IPS-20b (cell line): Measurements from ENCODE around the gene PAGE2B.
"Not testable (repeated sequence)": the region's sequence is repeated elsewhere in the genome, so short reads cannot be mapped to it uniquely, and the experiment has no call there.

Source experiments
- H3K27ac ChIP-seq: one replicate; pipeline ENCODE4 v1.5.1; 2013; ENCODE audit warnings: low read length
- H3K27me3 ChIP-seq: 2 replicates; pipeline ENCODE4 v1.6.1; 2013; ENCODE audit warnings: mild to moderate bottlenecking, low read length, inconsistent platforms; ENCODE audit not compliant: insufficient read depth
- H3K36me3 ChIP-seq: 2 replicates; pipeline ENCODE4 v1.6.1; 2013; ENCODE audit warnings: low read depth, mild to moderate bottlenecking, inconsistent platforms, low read length, moderate library complexity; ENCODE audit not compliant: insufficient read depth
- H3K4me1 ChIP-seq: 2 replicates; pipeline ENCODE4 v1.6.1; 2013; ENCODE audit warnings: mild to moderate bottlenecking, control low read depth, inconsistent platforms, low read length, moderate library complexity; ENCODE audit not compliant: insufficient read depth
- H3K4me3 ChIP-seq: 2 replicates; pipeline ENCODE4 v1.5.1; 2013; ENCODE audit warnings: mild to moderate bottlenecking, low read length, inconsistent platforms
- H3K9ac ChIP-seq: 2 replicates; pipeline ENCODE4 v1.6.1; 2013; ENCODE audit warnings: low read depth, mild to moderate bottlenecking, inconsistent platforms, low read length, moderate library complexity
- H3K9me3 ChIP-seq: 2 replicates; pipeline ENCODE4 v1.6.1; 2013; ENCODE audit warnings: mild to moderate bottlenecking, low read depth, low read length, inconsistent platforms; ENCODE audit not compliant: insufficient read depth

The PAGE2B gene, protein sequence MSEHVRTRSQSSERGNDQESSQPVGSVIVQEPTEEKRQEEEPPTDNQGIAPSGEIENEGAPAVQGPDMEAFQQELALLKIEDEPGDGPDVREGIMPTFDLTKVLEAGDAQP

DNA sequence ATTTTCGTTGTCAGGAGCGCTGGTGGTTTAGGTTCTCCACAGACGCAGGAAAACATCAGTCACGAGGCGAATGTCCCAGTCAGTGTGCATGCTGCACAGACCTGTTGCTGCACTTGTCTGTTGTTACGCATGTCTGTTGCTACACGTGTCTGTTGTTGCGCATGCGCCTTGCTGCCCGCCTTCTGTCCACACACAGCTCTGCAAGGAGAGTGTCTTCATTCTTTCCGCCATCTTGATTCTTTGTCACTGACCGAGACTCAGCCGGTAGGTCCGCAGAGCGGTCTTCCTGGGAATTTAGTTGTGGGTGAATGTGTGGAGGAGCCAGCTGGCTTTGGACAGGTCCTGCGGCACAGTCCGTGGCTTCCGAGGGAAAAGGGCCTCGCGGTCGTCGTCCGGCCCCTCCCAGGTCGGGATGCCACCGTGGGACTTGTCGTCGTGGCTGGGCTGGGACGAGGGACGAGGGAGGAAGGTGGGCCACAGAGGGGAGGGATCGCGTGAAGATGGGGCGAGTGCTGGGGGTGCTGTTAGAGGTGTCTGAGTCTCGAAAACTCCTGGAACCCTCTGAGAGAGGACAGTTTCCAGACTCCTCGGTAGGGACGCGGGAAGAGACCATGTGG, at the start of gene PAGE2B:
TSS of gene PAGE2B (plus strand) at position 180 of the 617 bp plus-strand sequence. CDS start 1,012 bp downstream, outside the sequence.
- no peaks in the 10 kb centered on the region for H3K27me3 ChIP-seq
- no peaks in the 10 kb centered on the region for H3K36me3 ChIP-seq
- no peaks in the 10 kb centered on the region for H3K4me1 ChIP-seq
- no peak within 1 kb of the TSS for H3K4me3 ChIP-seq
- H3K9me3 ChIP-seq = no peaks in the 10 kb centered on the region
- no peak within 1 kb of the TSS for H3K27ac ChIP-seq
- no peak within 1 kb of the TSS for H3K9ac ChIP-seq

DNA sequence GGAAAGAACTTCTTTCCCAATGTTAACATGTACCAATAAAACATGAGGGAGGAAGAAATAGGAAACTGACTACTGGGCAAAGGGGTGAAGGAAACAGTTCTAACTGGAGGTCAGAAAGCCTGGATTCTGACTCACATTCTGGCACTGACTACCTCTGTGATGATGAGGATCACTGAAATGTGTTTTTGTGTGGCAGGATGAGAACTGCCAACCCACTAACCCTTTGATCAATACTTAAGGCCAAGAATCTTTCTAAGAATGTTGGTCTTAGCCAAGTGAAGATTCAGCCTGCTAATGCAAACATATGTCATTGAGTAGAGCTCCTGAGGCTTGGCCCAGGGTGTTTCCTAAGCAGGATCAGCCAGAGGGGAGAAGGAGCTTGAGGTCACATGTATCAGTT, 48.7 kb upstream of the PAGE2B start:
- Histone ChIP-seq H3K4me1 (no peaks in the 10 kb centered on the region), H3K9me3 (no peaks in the 10 kb centered on the region), H3K27me3 (no peaks in the 10 kb centered on the region), H3K36me3 (no peaks in the 10 kb centered on the region), H3K4me3 (no peak overlapping the region), H3K9ac (no peak overlapping the region), H3K27ac (no peak overlapping the region)

DNA sequence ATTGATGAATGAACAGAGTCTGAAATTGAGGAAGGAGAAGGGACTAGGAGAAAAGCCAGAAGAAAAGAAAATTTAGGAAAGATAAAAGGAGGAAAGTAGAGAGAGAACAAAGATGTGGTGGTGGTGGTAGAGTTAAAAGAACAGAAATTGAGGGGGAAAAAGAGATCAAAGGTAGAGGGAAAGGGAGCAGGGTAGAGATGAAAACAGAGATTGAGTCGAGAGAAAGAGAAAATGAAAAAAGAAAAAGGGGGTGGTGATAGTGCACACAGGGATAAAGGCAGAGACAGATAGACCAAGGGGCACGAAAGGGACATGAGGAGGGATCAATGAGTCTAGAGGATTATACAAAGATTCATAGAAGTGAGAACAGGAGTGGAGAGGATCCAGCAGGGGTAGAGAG, 48.0 kb upstream of the PAGE2B start:
- Histone ChIP-seq H3K4me3 (no peak overlapping the region), H3K27me3 (no peaks in the 10 kb centered on the region), H3K4me1 (no peaks in the 10 kb centered on the region), H3K36me3 (no peaks in the 10 kb centered on the region), H3K27ac (no peak overlapping the region), H3K9me3 (no peaks in the 10 kb centered on the region), H3K9ac (no peak overlapping the region)

DNA sequence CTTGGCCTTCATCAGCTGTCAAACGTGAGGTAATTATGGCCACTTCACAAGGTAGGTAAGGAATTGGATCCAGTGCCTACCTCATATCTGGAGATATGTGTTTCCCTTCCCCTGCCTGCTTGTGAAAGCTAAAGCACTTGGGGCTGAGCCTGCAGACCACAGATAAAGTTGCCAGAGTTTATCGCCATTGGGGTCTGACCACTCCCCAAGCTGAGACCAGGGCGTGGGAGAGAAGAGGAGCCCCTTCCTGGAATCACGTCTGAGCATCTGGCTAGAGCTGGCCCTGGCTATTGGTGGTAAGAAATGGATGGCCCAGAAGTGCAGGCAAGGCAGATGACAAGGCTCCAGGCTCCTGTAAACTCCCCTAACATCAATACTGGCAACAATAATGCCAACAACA, 46.8 kb upstream of the PAGE2B start:
- Histone ChIP-seq H3K9me3 (no peaks in the 10 kb centered on the region), H3K9ac (no peak overlapping the region), H3K4me3 (no peak overlapping the region), H3K36me3 (no peaks in the 10 kb centered on the region), H3K27ac (no peak overlapping the region), H3K4me1 (no peaks in the 10 kb centered on the region), H3K27me3 (no peaks in the 10 kb centered on the region)

DNA sequence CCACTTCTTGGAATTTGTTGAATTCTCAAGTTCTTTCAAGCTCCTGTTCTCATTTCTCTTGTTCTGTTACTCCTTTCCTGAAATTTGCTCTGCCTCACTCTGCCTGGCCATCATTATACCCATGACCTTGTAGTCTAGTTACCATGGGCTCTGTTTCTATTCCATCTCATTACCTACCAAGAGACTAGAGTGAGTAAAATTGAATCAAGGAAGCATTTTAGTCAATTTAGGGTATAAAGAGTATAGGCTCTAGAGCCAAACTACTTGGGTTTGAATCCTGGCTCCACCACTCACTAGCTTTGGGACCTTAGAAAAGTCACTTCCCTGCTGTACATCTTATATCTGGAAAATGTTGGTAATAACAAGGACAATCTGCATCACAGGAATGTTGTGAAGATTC, 46.2 kb upstream of the PAGE2B start:
- H3K9ac ChIP-seq = no peak overlapping the region
- H3K27ac ChIP-seq = no peak overlapping the region
- H3K9me3 ChIP-seq = no peaks in the 10 kb centered on the region
- H3K27me3 ChIP-seq = no peaks in the 10 kb centered on the region
- H3K4me1 ChIP-seq = no peaks in the 10 kb centered on the region
- no peak overlapping the region for H3K4me3 ChIP-seq
- no peaks in the 10 kb centered on the region for H3K36me3 ChIP-seq

DNA sequence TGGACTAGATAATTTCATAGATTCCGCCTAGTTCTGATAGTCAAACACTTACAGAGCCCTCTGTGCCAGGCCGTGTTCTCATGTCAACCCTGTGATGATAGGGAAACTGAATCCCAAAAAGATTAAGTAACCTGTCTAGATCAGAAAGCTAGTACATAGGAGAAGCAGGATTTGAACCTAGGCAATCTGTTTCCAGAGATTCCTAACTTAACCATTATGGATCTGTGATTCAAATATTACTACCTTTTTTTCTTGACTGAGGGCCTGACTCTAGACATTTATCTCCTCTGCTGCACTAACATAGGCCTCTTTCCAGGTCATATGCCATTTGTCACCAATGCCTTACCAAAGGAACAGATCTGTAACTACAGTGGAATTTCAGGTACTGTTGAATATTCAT, 45.5 kb upstream of the PAGE2B start:
- no peaks in the 10 kb centered on the region for H3K9me3 ChIP-seq
- H3K4me3 ChIP-seq = no peak overlapping the region
- H3K4me1 ChIP-seq = no peaks in the 10 kb centered on the region
- H3K27ac ChIP-seq = no peak overlapping the region
- no peak overlapping the region for H3K9ac ChIP-seq
- no peaks in the 10 kb centered on the region for H3K27me3 ChIP-seq
- H3K36me3 ChIP-seq = no peaks in the 10 kb centered on the region

DNA sequence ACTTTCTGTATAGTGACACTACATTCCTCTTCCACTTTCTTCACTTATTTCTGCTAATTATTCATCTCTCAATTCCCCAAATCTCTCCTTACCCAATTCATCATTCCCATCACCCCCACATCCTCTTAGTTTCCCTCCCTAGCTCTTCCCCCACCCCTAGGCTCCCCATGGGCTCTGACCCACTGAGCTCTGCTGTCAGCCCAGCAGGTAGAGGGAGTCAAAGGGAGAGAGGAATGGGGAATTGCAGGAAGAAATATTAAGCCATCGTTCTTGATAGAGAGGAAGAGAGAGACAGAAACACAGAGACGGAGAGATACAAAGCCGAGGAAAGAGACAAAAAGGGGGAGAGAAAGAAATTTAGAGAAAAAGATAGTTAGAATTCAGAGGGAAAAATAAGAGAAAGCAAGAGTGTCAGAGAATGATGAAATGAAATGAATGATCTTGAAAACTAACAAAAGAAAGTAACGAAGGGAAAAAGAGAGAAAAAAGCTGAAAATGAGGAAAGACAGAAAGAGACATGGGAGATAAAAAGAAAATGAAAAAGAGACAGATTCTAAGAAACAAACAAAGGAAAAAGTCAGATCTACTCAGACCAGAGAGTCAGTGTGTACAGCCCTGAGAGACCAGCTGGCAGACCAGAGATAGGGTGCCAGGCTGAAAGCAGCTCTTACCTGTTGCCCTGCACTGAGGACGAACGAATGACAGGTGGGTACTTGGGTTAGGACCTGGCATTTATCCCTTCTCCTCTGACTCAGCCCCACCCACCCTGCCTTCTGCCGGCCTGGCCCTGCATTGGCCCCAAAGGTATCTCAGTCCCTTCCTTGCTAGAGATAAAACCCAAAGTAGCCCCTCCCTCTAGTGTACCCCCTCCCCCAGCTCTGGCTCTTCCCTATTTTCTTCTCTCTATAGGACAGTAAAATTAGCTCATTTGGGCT, 44.3 kb upstream of the PAGE2B start, which contains the start of gene ALAS2:
TSS of gene ALAS2 (minus strand) at position 707 of the 935 bp plus-strand sequence. CDS start 4,977 bp downstream, outside the sequence.
- Histone ChIP-seq H3K9ac (no peak within 1 kb of the TSS), H3K4me1 (no peaks in the 10 kb centered on the region), H3K4me3 (no peak within 1 kb of the TSS), H3K36me3 (no peaks in the 10 kb centered on the region), H3K27me3 (no peaks in the 10 kb centered on the region), H3K9me3 (no peaks in the 10 kb centered on the region; the same call in 1 of the 2 replicates), H3K27ac (no peak within 1 kb of the TSS)

DNA sequence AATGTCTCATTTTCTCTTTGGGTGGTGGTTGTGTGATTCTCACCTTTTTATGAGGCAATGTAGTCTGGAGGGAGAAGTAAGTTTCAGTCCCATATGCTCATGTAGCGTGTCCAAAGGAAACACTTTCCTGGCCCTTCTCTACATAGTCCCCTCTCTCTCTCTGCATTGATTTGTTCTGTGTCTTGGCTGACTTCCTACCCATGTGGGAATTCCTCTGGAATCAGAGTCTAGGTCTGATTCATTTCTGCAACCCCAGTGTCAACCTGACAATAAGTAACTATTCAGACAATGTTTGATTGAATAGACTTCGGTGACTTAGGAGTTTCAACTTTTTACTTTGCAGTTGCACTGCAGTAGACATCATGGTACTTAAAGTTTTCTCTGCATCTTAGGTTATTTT, 41.4 kb upstream of the PAGE2B start:
- Histone ChIP-seq H3K9ac (no peak overlapping the region), H3K36me3 (no peaks in the 10 kb centered on the region), H3K27me3 (no peaks in the 10 kb centered on the region), H3K27ac (no peak overlapping the region), H3K4me1 (no peaks in the 10 kb centered on the region), H3K4me3 (no peak overlapping the region), H3K9me3 (no peaks in the 10 kb centered on the region; the same call in 1 of the 2 replicates)

DNA sequence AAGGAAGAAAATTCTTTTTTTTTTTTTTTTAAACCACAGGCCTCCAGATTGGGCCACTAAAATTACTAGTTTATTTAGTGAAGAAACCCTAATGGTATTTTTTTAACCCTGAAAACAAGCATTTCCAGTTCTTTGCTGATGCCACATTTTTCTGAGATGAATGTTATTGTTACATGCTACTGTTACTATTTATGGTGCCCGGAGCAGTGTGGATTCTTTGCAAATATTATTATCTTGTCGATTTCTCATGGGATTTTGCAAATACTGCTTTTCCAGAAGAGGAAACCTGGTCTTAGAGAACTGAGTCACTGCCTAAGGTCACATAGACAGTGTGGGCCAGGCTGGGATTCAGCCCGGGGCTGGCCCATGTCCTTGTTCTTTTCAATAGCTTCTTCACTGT, 35.4 kb upstream of the PAGE2B start:
- Histone ChIP-seq H3K4me1 (no peaks in the 10 kb centered on the region), H3K27me3 (no peaks in the 10 kb centered on the region), H3K36me3 (no peaks in the 10 kb centered on the region), H3K9me3 (no peaks in the 10 kb centered on the region; the same call in 1 of the 2 replicates), H3K9ac (no peak overlapping the region), H3K27ac (no peak overlapping the region), H3K4me3 (no peak overlapping the region)

DNA sequence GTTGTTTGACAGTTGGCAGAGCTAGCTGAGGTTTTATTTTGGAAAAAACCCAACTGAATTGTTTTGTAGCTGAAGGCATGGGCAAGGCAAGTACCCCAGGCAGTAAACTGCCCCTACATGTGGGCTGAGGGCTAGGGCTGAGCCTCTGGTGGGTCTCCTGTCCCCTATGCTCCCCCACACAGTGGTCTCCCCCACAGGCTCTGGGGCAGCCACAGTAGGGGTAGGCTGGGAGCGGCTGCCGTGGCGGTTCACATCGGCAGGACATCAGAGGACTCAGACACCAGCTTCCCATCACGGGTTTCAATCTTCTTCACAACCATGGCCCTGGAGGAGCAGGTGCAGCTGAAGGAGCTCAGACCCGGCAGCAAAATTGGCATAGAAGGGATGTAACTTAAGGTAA, 33.3 kb upstream of the PAGE2B start:
- Histone ChIP-seq H3K27ac (no peak overlapping the region), H3K27me3 (no peaks in the 10 kb centered on the region), H3K4me3 (no peak overlapping the region), H3K36me3 (no peaks in the 10 kb centered on the region), H3K9ac (no peak overlapping the region), H3K4me1 (no peaks in the 10 kb centered on the region), H3K9me3 (no peaks in the 10 kb centered on the region)

DNA sequence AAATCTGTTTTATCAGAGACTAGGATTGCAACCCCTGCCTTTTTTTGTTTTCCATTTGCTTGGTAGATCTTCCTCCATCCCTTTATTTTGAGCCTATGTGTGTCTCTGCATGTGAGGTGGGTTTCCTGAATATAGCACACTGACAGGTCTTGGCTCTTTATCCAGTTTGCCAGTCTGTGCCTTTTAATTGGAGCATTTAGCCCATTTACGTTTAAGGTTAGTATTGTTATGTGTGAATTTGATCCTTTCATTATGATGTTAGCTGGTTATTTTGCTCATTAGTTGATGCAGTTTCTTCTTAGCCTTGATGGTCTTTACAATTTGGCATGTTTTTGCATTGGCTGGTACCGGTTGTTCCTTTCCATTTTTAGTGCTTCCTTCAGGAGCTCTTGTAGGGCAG, 24.2 kb upstream of the PAGE2B start:
- H3K4me1 ChIP-seq = not testable (repeated sequence)

More for the DNA sequence above, 24.2 kb upstream of the PAGE2B start:
- H3K27ac ChIP-seq, H3K27me3 ChIP-seq, H3K36me3 ChIP-seq, H3K4me3 ChIP-seq, H3K9ac ChIP-seq, H3K9me3 ChIP-seq: not testable (repeated sequence)
